Epithelial cell of umbilical artery (primary cell): ENCODE measurements around the gene TAF1. TPM values are rescaled to one million over a fixed set of nuclear protein-coding genes. Genes with fewer than 3 reads are reported as not detected.

Experiments
- total RNA-seq: library from RNA; depleted of rRNA; stranded (reverse); fragments of >200 nt; gene quantifications from 2 replicates; pipeline ENCODE4 v1.2.3, GENCODE V29; 2014

The TAF1 gene, protein sequence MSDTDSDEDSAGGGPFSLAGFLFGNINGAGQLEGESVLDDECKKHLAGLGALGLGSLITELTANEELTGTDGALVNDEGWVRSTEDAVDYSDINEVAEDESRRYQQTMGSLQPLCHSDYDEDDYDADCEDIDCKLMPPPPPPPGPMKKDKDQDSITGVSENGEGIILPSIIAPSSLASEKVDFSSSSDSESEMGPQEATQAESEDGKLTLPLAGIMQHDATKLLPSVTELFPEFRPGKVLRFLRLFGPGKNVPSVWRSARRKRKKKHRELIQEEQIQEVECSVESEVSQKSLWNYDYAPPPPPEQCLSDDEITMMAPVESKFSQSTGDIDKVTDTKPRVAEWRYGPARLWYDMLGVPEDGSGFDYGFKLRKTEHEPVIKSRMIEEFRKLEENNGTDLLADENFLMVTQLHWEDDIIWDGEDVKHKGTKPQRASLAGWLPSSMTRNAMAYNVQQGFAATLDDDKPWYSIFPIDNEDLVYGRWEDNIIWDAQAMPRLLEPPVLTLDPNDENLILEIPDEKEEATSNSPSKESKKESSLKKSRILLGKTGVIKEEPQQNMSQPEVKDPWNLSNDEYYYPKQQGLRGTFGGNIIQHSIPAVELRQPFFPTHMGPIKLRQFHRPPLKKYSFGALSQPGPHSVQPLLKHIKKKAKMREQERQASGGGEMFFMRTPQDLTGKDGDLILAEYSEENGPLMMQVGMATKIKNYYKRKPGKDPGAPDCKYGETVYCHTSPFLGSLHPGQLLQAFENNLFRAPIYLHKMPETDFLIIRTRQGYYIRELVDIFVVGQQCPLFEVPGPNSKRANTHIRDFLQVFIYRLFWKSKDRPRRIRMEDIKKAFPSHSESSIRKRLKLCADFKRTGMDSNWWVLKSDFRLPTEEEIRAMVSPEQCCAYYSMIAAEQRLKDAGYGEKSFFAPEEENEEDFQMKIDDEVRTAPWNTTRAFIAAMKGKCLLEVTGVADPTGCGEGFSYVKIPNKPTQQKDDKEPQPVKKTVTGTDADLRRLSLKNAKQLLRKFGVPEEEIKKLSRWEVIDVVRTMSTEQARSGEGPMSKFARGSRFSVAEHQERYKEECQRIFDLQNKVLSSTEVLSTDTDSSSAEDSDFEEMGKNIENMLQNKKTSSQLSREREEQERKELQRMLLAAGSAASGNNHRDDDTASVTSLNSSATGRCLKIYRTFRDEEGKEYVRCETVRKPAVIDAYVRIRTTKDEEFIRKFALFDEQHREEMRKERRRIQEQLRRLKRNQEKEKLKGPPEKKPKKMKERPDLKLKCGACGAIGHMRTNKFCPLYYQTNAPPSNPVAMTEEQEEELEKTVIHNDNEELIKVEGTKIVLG (N-terminal part only)
- total RNA-seq = 34.4 and 39.4 TPM in 2 replicates

DNA sequence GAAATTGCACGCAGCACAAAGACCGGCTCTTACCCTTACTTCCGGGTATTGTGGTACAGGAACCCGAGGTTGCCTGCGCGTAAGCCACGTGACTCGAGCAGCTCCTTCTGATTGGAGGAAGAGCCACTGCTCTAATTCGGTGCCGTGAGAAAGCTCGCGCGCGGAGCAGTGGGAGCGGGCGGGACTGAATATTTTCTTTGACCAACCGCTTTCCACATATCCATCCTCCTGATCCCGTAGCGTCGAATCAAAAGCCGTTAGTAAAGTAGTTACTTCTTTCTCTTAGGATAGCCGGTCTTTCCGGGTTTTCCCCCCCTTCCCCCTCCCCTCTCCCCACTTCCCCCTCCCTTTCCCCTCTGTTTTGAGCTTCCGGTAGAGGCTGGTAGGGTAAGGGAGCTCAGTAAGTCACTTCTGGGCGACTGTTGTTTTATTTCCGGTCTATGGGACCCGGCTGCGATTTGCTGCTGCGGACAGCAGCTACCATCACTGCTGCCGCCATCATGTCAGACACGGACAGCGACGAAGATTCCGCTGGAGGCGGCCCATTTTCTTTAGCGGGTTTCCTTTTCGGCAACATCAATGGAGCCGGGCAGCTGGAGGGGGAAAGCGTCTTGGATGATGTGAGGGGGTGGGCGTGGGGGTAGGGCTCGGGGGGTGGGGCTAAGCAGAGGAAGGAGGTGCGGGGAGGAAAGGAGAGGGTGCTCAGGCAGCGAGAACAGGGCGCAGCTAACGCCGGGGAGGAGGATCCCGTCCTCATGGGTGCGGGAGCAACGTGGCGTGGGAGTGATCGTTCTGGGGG is at the start of gene TAF1:
TSS of gene TAF1 (plus strand) at position 483 of the 799 bp plus-strand sequence. CDS start at position 501, 18 bp downstream.

Other genes with a start within 250 kb of the TAF1 start
- gene MED12, start 247.8 kb upstream of the TAF1 start, total RNA-seq = 12.0 and 12.2 TPM in 2 replicates
- gene NLGN3, start 221.5 kb upstream of the TAF1 start, total RNA-seq = 0.15 TPM in 1 of 2 replicates, not detected in the other
- not detected in 2 replicates for gene GJB1, start 143.1 kb upstream of the TAF1 start, total RNA-seq
- gene ZMYM3, start 112.2 kb upstream of the TAF1 start, total RNA-seq = 7.6 and 10.7 TPM in 2 replicates
- gene NONO, start 82.7 kb upstream of the TAF1 start, total RNA-seq = 401 and 476 TPM in 2 replicates
- gene ITGB1BP2, start 64.6 kb upstream of the TAF1 start, total RNA-seq = 0.32 and 2.0 TPM in 2 replicates
- 73.1 and 101 TPM in 2 replicates for gene OGT, start 166.7 kb downstream of the TAF1 start, total RNA-seq
- gene GCNA, start 212.1 kb downstream of the TAF1 start, total RNA-seq = 0.97 and 2.0 TPM in 2 replicates